Stimulated activated CD4-positive, alpha-beta T cell treated with anti-CD3 and anti-CD28 coated beads, Interleukin-1b, Interleukin-23, amount 100 ng/mL, for 1 hour (primary cell): ENCODE data around the gene EPS8L1.
"Not testable (repeated sequence)": the region's sequence is repeated elsewhere in the genome, so short reads cannot be mapped to it uniquely, and the experiment has no call there.

Experiments
- DNase-seq, 2 donors: peaks; one replicate each; pipeline ENCODE4 v3.0.0-alpha.2; 2020; ENCODE audit warnings: low read depth in 2 of 2

The EPS8L1 gene

GRCh38 chr19:55075371-55075998, at the start of gene EPS8L1:
EPS8L1 (plus strand) TSS chr19:55075869; CDS start chr19:55076445, 576 bp downstream.
- DNase-seq, result no peak

DNA sequence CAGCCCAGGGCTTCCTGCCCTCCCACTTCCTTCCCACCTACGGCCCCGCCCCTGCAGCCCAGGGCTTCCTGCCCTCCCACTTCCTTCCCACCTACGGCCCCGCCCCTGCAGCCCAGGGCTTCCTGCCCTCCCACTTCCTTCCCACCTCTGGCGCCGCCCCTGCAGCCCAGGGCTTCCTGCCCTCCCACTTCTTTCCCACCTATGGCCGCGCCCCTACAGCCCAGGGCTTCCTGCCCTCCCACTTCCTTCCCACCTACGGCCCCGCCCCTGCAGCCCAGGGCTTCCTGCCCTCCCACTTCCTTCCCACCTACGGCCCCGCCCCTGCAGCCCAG, 48.6 kb upstream of the EPS8L1 start:
- not testable (repeated sequence) for DNase-seq

DNA sequence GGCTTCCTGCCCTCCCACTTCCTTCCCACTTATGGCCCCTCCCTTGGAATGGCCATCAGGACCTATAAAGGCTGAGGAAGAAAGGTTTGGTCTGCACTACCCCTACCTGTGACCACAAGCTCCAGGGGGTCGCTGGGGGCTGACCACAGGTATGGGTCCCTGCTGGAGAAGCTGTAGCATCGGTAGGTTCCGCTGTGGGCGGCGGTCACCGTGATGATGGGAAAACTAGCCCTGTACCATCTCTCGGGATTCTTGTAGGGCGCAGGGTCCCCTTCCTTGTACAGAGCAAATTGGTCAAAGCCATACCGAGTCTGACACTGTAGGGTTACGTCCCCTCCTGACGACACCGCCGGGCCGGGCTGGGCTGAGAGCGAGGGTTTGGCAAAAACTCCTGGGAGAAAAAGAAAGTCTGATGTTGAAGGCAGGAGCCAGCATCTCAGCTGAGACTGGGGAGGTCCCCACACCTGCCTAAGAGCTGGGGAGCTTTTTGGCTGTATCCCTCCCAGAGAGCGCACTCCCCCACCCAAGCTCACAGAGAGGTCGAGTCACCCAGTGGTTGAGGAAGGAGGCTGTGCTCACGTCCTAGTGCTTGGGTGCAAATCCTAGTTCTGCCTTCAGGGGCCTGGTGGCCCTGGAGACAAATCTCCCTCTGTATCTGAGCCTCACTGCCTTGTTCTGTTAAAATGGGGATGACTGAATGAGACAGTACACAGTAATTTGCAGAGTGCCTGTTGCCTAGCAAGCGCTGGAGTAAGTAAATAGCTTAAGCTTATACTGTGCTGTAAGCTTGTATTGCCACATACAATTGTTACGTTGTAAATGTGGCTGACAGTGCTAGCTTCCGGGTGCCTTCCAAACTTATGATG, 48.0 kb upstream of the EPS8L1 start:
- no peak for DNase-seq

DNA sequence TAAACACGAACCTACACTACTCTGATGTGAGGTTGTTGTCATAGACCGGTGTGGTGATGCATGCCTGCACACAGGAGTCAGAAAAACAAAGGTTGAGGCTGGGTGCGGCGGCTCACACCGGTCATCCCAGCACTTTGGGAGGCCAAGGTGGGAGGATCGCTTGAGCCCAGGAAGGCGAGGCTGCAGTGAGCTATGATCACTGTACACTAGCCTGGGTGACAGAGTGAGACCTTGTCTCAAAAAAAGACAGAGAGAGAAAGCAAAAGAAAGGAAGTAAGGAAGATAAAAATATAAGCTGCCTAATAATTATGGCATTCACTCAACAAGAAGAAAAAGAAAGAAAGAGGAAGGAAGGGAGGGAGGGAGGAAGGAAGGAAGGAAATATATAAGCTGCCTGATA, 46.9 kb upstream of the EPS8L1 start:
- no peak for DNase-seq

- no peak for DNase-seq
Observed at GRCh38 chr19:55031178-55031577, 44.5 kb upstream of the EPS8L1 start.

- DNase-seq, result no peak
Observed at GRCh38 chr19:55032170-55032800, 43.4 kb upstream of the EPS8L1 start.

DNA sequence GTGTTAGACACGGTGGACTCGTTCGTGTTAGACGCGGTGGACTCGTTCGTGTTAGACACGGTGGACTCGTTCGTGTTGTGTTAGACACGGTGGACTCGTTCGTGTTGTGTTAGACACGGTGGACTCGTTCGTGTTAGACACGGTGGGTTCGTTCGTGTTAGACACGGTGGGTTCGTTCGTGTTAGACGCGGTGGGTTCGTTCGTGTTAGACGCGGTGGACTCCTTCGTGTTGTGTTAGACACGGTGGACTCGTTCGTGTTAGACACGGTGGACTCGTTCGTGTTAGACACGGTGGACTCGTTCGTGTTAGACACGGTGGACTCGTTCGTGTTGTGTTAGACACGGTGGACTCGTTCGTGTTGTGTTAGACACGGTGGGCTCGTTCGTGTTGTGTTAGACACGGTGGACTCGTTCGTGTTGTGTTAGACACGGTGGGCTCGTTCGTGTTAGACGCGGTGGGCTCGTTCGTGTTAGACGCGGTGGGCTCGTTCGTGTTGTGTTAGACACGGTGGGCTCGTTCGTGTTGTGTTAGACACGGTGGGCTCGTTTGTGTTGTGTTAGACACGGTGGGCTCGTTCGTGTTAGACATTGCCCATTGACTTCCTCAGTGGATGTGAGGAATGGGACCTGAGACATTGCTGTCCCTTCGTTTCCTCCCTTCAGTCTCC, 42.6 kb upstream of the EPS8L1 start:
- DNase-seq, result not testable (repeated sequence)

GRCh38 chr19:55034751-55035150, 40.9 kb upstream of the EPS8L1 start:
- no peak for DNase-seq

- no peak for DNase-seq
Observed at GRCh38 chr19:55036058-55036457, 39.6 kb upstream of the EPS8L1 start.

DNA sequence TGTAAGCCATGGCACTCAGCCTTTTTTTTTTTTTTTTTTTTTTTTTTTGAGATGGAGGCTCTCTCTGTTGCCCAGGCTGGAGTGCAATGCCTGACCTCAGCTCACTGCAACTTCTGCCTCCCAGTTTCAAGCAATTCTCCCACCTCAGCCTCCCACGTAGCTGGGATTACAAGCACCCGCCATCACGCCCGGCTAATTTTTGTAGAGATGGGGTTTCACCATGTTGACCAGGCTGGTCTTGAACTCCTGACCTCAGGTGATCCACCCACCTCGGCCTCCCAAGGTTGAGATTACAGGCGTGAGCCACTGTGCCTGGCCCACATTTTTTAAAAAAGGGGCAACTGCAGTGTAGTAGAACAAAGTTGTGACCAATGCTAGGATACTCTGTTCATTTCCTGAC, 38.1 kb upstream of the EPS8L1 start:
- DNase-seq, result not testable (repeated sequence)

DNA sequence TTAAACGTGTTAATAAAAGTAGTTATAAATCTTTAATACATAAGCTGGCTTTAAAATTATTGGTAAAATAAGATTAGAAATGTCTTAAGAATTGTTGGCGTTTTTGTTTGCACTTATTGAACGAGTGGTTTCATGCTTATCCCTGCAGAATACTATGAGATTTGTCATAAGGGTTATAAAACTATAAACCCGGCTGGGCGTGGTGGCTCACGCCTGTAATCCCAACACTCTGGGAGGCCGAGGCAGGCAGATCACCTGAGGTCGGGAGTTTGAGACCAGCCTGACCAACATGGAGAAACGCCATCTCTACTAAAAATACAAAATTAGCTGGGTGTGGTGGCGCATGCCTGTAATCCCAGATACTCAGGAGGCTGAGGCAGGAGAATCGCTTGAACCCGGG, 35.0 kb upstream of the EPS8L1 start:
- not testable (repeated sequence) for DNase-seq

DNA sequence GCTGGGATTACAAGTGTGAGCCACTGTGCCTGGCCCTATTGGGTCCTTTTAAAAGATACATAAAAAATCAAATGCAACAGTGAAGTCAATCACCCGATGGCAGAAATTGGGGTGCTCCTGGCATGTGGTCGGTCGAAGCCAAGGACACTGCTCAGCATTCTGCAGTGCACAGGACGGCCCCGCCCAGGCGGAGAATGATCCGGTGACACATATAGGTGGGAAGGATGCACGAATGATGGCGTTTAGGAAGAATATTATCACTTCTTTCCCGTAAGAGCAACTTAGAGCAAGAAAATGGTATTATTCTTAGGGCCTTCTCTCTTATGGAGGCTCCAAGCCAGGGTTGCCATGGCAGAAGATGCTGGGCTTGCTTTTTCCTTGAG, 34.4 kb upstream of the EPS8L1 start:
- DNase-seq, result no peak

DNA sequence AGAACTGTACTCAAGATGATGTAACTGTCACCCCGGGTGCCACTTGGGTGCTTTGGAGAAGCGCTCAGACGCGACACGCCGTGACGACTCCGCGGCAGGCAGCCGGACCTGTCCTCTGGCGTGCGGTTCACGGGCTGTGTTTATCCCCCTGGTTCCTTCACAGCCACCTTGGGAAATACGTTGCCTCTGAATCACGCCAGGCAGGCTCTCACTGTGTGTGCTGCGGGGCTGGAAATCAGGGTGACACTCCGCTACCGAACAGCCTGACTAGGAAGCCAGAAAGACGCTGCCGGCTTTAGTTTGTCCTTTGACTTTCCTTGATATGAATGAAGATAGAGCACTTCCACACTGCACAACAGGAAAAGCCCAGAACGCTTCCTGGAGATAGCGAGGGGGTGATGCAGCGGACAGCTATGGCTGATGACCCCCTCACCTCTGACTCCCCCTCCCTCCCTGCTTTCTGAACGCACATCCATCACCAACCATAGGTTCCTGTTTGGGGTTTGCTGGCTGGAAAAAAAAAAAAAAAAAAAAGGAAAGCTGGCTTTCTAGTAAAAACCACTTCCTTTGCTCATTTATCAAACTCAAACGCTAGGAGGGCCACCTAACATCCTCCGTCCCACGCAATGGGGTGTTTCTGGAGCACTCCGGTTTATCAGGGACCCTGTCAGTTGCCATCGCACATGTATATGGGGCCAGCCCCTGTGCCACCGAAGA, 33.9 kb upstream of the EPS8L1 start:
- no peak for DNase-seq

- DNase-seq, result no peak
Observed at GRCh38 chr19:55042344-55042678, 33.4 kb upstream of the EPS8L1 start.

GRCh38 chr19:55042688-55043087, 33.0 kb upstream of the EPS8L1 start:
- DNase-seq, result no peak

- DNase-seq, result no peak
Observed at GRCh38 chr19:55044286-55044685, 31.4 kb upstream of the EPS8L1 start.

GRCh38 chr19:55044771-55045716, 30.6 kb upstream of the EPS8L1 start:
- DNase-seq, result no peak

DNA sequence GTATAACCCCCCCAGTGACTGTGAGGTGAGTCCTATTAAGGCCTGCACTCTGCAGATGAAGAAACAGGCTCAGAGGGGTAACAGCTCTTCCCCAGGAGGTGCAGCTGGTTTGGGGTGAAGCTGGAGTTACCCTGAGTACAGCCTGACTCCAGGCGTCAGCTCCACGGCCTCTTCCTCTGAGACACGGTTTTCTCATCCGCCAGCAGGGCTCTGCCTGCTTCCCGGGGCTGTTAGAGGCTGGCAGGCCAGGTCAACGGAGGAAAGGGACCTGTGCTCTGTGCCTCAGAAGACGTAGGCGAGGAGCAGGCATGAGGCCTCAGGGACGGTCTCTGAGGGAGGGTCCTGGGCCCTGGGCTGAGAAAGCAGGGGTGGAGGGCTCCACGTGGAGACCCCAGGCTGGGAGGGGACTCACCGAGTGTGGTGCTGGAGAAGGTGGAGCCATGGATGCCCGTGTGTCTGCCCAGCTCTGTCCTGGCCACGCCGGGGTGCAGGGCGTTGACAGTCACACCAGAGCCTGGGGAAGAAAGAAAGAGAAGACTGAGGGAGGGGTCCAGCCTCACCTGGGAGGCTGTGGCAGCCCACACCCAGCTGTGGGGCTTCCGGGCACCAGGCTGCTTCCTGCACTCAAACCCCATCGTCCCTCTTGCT, 28.6 kb upstream of the EPS8L1 start:
- no peak for DNase-seq

GRCh38 chr19:55047951-55048350, 27.7 kb upstream of the EPS8L1 start:
- no peak for DNase-seq

DNA sequence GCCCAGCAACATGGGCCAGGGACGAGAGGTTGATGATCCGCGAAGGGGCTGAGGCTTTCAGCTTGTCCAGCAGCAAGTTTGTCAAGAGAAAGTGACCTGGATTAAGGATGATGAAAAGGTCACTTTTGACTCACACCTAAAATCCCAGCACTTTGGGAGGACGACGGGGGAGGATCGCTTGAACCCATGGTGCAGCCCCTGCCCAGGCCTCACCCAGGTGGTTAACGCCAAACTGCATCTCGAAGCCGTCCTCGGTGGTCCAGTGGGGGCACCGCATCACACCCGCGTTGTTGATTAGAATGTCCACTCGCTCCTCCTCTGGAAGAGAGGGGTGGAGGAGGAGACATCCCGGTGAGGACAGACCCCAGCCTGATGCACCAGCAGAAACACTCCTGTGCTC, 27.2 kb upstream of the EPS8L1 start:
- no peak for DNase-seq
